Measurements from ENCODE around the gene STAC2. TPM values are rescaled to one million over a fixed set of nuclear protein-coding genes. Genes with fewer than 3 reads are reported as not detected.

STAC2 gene
- total and polyA plus RNA-seq, 2 of the 13 experiments (the other 11 are each of a cell fraction or from before 2014, with no cell fraction given) = not detected

GRCh38 chr17:39199820-39200069 is 26.0 kb downstream of the STAC2 start (continued):
- TF ChIP-seq, protein P1, sequence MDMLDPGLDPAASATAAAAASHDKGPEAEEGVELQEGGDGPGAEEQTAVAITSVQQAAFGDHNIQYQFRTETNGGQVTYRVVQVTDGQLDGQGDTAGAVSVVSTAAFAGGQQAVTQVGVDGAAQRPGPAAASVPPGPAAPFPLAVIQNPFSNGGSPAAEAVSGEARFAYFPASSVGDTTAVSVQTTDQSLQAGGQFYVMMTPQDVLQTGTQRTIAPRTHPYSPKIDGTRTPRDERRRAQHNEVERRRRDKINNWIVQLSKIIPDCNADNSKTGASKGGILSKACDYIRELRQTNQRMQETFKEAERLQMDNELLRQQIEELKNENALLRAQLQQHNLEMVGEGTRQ (IDR thresholded peaks at IDR 0.05; ENCODE audit: low read depth, low read length) = peak; percentile 95
- TF ChIP-seq, protein P1 (CRISPR knock-in tag; IDR thresholded peaks at IDR 0.05; ENCODE audit: borderline replicate concordance) = 0 out of 2 replicates have a peak, but pooled peaks have one; percentile 95
- TF ChIP-seq ZMAT3 (CRISPR knock-in tag; conservative IDR thresholded peaks at IDR 0.05) (no peak), PHF5A (CRISPR knock-in tag; IDR thresholded peaks at IDR 0.05; ENCODE audit: low read depth, unreplicated experiment) (peak; percentile 52), ZNF761 (CRISPR knock-in tag; conservative IDR thresholded peaks at IDR 0.05) (no peak), TEAD3 (CRISPR knock-in tag; optimal IDR thresholded peaks at IDR 0.05; ENCODE audit: borderline replicate concordance) (peak; percentile 11), ETV5 (CRISPR knock-in tag; IDR thresholded peaks at IDR 0.05; ENCODE audit: borderline replicate concordance) (peak; percentile 77; the same call in 1 of the 2 replicates), GATA4 (IDR thresholded peaks at IDR 0.05; ENCODE audit: borderline replicate concordance, low read depth) (peak; percentile 45; the same call in 1 of the 2 replicates), KDM2A (CRISPR knock-in tag; IDR thresholded peaks at IDR 0.05; ENCODE audit: borderline replicate concordance, low read depth) (0 out of 2 replicates have a peak, but pooled peaks have one; percentile 22), ELF4 (CRISPR knock-in tag; IDR thresholded peaks at IDR 0.05; ENCODE audit: borderline replicate concordance) (peak; percentile 88; the same call in 1 of the 2 replicates), KDM6A (CRISPR knock-in tag; IDR thresholded peaks at IDR 0.05; ENCODE audit: low read depth) (0 out of 2 replicates have a peak, but pooled peaks have one; percentile 6), GATAD1 (CRISPR knock-in tag; IDR thresholded peaks at IDR 0.05) (peak; percentile 92), ELF1 (CRISPR knock-in tag; IDR thresholded peaks at IDR 0.05) (peak; percentile 96), REPIN1 (CRISPR knock-in tag; IDR thresholded peaks at IDR 0.05; ENCODE audit: borderline replicate concordance, low read depth) (peak; percentile 44; the same call in 1 of the 2 replicates), NR2C2 (CRISPR knock-in tag; IDR thresholded peaks at IDR 0.05; ENCODE audit: borderline replicate concordance) (no peak), ARNTL (CRISPR knock-in tag; IDR thresholded peaks at IDR 0.05) (no peak), GATAD2A (CRISPR knock-in tag; IDR thresholded peaks at IDR 0.05) (0 out of 2 replicates have a peak, but pooled peaks have one; percentile 8), HDAC2 (CRISPR knock-in tag; IDR thresholded peaks at IDR 0.05) (0 out of 2 replicates have a peak, but pooled peaks have one; percentile 8), BORCS8-MEF2B (CRISPR knock-in tag; IDR thresholded peaks at IDR 0.05) (no peak)
- TF ChIP-seq, protein P2, sequence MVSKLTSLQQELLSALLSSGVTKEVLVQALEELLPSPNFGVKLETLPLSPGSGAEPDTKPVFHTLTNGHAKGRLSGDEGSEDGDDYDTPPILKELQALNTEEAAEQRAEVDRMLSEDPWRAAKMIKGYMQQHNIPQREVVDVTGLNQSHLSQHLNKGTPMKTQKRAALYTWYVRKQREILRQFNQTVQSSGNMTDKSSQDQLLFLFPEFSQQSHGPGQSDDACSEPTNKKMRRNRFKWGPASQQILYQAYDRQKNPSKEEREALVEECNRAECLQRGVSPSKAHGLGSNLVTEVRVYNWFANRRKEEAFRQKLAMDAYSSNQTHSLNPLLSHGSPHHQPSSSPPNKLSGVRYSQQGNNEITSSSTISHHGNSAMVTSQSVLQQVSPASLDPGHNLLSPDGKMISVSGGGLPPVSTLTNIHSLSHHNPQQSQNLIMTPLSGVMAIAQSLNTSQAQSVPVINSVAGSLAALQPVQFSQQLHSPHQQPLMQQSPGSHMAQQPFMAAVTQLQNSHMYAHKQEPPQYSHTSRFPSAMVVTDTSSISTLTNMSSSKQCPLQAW (CRISPR knock-in tag; IDR thresholded peaks at IDR 0.05) = peak; percentile 75; the same call in 1 of the 2 replicates
- TF ChIP-seq, protein P3, sequence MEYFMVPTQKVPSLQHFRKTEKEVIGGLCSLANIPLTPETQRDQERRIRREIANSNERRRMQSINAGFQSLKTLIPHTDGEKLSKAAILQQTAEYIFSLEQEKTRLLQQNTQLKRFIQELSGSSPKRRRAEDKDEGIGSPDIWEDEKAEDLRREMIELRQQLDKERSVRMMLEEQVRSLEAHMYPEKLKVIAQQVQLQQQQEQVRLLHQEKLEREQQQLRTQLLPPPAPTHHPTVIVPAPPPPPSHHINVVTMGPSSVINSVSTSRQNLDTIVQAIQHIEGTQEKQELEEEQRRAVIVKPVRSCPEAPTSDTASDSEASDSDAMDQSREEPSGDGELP (IDR thresholded peaks at IDR 0.05; ENCODE audit: borderline replicate concordance, low read depth) = peak; percentile 88
- TF ChIP-seq, protein P4, sequence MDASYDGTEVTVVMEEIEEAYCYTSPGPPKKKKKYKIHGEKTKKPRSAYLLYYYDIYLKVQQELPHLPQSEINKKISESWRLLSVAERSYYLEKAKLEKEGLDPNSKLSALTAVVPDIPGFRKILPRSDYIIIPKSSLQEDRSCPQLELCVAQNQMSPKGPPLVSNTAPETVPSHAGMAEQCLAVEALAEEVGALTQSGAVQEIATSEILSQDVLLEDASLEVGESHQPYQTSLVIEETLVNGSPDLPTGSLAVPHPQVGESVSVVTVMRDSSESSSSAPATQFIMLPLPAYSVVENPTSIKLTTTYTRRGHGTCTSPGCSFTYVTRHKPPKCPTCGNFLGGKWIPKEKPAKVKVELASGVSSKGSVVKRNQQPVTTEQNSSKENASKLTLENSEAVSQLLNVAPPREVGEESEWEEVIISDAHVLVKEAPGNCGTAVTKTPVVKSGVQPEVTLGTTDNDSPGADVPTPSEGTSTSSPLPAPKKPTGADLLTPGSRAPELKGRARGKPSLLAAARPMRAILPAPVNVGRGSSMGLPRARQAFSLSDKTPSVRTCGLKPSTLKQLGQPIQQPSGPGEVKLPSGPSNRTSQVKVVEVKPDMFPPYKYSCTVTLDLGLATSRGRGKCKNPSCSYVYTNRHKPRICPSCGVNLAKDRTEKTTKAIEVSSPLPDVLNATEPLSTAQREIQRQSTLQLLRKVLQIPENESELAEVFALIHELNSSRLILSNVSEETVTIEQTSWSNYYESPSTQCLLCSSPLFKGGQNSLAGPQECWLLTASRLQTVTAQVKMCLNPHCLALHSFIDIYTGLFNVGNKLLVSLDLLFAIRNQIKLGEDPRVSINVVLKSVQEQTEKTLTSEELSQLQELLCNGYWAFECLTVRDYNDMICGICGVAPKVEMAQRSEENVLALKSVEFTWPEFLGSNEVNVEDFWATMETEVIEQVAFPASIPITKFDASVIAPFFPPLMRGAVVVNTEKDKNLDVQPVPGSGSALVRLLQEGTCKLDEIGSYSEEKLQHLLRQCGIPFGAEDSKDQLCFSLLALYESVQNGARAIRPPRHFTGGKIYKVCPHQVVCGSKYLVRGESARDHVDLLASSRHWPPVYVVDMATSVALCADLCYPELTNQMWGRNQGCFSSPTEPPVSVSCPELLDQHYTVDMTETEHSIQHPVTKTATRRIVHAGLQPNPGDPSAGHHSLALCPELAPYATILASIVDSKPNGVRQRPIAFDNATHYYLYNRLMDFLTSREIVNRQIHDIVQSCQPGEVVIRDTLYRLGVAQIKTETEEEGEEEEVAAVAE (CRISPR knock-in tag; IDR thresholded peaks at IDR 0.05; ENCODE audit: borderline replicate concordance) = peak; percentile 14; the same call in 1 of the 2 replicates
- TF ChIP-seq, protein P5, sequence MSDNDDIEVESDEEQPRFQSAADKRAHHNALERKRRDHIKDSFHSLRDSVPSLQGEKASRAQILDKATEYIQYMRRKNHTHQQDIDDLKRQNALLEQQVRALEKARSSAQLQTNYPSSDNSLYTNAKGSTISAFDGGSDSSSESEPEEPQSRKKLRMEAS (IDR thresholded peaks at IDR 0.05) = peak; percentile 71
